OCI-LY7 (cell line): ENCODE measurements around the gene POR. TPM values are rescaled to one million over a fixed set of nuclear protein-coding genes. Genes with fewer than 3 reads are reported as not detected.
"Not testable (repeated sequence)": the region's sequence is repeated elsewhere in the genome, so short reads cannot be mapped to it uniquely, and the experiment has no call there.

ENCODE experiments used
- BruUV-seq: library from RNA; stranded (reverse); fragments of 400-500 nt; replicated peaks from 2 replicates; lab custom pipeline; 2021; lab: Mats Ljungman, UMichigan
- CTCF ChIA-PET: fragments of 300-600 bp; sonication (Branson Sonifier 250); formaldehyde crosslinking; loops from one replicate; lab custom pipeline; 2022; ENCODE audit warnings: antibody characterized with exemption; ENCODE audit not compliant: unreplicated experiment; lab: Charles Lee
- POLR2A ChIA-PET: fragments of 300-600 bp; sonication (Branson Sonifier 250); formaldehyde crosslinking; loops from one replicate; lab custom pipeline; 2022; ENCODE audit warnings: antibody characterized with exemption; lab: Charles Lee
- DNase-seq: peaks from one replicate; pipeline ENCODE4 v3.0.0-alpha.2; 2015; ENCODE audit warnings: low spot score
- H2AFZ ChIP-seq: fragments of 200-600 bp; sonication (generic), shearing (Covaris generic); 2 replicates; pipeline ENCODE4 v1.6.1; 2014; ENCODE audit warnings: mild to moderate bottlenecking, antibody characterized with exemption, low read length, moderate library complexity
- H3K27ac ChIP-seq: fragments of 200-600 bp; sonication (generic); 2 replicates; pipeline ENCODE4 v1.5.1; 2014; ENCODE audit warnings: mixed run types, low read depth, mild to moderate bottlenecking, moderate library complexity, low read length, inconsistent platforms; ENCODE audit not compliant: poor library complexity, severe bottlenecking
- H3K36me3 ChIP-seq: fragments of 200-600 bp; sonication (generic); 2 replicates; pipeline ENCODE4 v1.6.1; 2014; ENCODE audit warnings: mild to moderate bottlenecking, antibody characterized with exemption, low read length, moderate library complexity, mixed read lengths; ENCODE audit not compliant: insufficient read depth
- H3K4me1 ChIP-seq: fragments of 200-600 bp; sonication (generic); 2 replicates; pipeline ENCODE4 v1.5.1; 2014; ENCODE audit warnings: mild to moderate bottlenecking, low read length; ENCODE audit not compliant: insufficient read depth, poor library complexity, severe bottlenecking
- H3K4me2 ChIP-seq: fragments of 200-600 bp; sonication (generic); 2 replicates; pipeline ENCODE4 v1.6.1; 2014; ENCODE audit warnings: mild to moderate bottlenecking, low read length
- H3K4me3 ChIP-seq: fragments of 200-600 bp; sonication (generic); 2 replicates; pipeline ENCODE4 v1.5.1; 2014; ENCODE audit warnings: mild to moderate bottlenecking, low read depth, low read length; ENCODE audit not compliant: poor library complexity, severe bottlenecking
- H3K79me2 ChIP-seq: fragments of 200-600 bp; sonication (generic); 2 replicates; pipeline ENCODE4 v1.6.1; 2016; ENCODE audit warnings: low read depth, mild to moderate bottlenecking, low read length, moderate library complexity, mixed read lengths; ENCODE audit not compliant: insufficient read depth
- H3K9me2 ChIP-seq: fragments of 200-600 bp; sonication (generic); 2 replicates; pipeline ENCODE4 v1.6.1; 2016; ENCODE audit warnings: mild to moderate bottlenecking, low read length, mixed read lengths; ENCODE audit not compliant: insufficient read depth
- H3K9me3 ChIP-seq: fragments of 200-600 bp; sonication (generic); 2 replicates; pipeline ENCODE4 v1.6.1; 2014; ENCODE audit warnings: mild to moderate bottlenecking, mixed run types, low read length, mixed read lengths
- H4K20me1 ChIP-seq: fragments of 200-600 bp; sonication (generic); 2 replicates; pipeline ENCODE4 v1.6.1; 2014; ENCODE audit warnings: mild to moderate bottlenecking, antibody characterized with exemption, low read length, moderate library complexity, mixed read lengths; ENCODE audit not compliant: insufficient read depth
- EZH2phosphoT487 ChIP-seq: fragments of 200-600 bp; sonication (generic); IDR thresholded peaks from 2 replicates; pipeline ENCODE4 v1.6.1; 2018; ENCODE audit warnings: low read depth, borderline replicate concordance, mild to moderate bottlenecking, mixed run types, antibody characterized with exemption, low read length, moderate library complexity, mixed read lengths
- intact Hi-C: fragments of 100-400 bp; cut with micrococcal nuclease; formaldehyde crosslinking; loops from one replicate; pipeline ENCODE4 v1.10.0; 2022; ENCODE audit not compliant: unreplicated experiment
- total RNA-seq, 2 experiments: library from RNA; depleted of rRNA in 1 of 2; stranded (reverse); fragments of >200 nt in 1 of 2; shearing (Covaris generic) in 1 of 2; gene quantifications; 2 replicates each; pipeline ENCODE4 v1.2.3, GENCODE V29; 2014 to 2022
- TF ChIP-seq, protein P1 (sequence below): fragments of 200-600 bp; sonication (generic); conservative IDR thresholded peaks from 2 replicates; pipeline ENCODE4 v1.5.1; 2014; ENCODE audit warnings: mild to moderate bottlenecking, antibody characterized with exemption, low read length, moderate library complexity, mixed read lengths

The POR gene
- total RNA-seq, 2 experiments from 2014 or later, result 41.5 to 45.2 TPM

GRCh38 chr7:76002139-76002538, 87.2 kb downstream of the POR start:
- Histone ChIP-seq H4K20me1 (no peaks in the 10 kb centered on the region), H3K79me2 (no peaks in the 10 kb centered on the region), H3K4me1 (no peaks in the 10 kb centered on the region), H3K36me3 (peaks cover 21% of the 10 kb centered on the region), H3K4me3 (no peak overlapping the region), H3K9me2 (no peaks in the 10 kb centered on the region), H2AFZ (no peak overlapping the region), H3K4me2 (no peak overlapping the region), H3K9me3 (no peaks in the 10 kb centered on the region), H3K27ac (no peak overlapping the region)
- ChIA-PET POLR2A (interaction anchor here (0.6 kb wide), 1 partner anchor 29 kb away, joined by 7 read pairs; no protein-coding TSS in a partner anchor), CTCF (no interaction called here)
- no TSS peak for BruUV-seq
- intact Hi-C loops, result no loop called here
- no peak for TF ChIP-seq EZH2phosphoT487
- TF ChIP-seq, protein P1, sequence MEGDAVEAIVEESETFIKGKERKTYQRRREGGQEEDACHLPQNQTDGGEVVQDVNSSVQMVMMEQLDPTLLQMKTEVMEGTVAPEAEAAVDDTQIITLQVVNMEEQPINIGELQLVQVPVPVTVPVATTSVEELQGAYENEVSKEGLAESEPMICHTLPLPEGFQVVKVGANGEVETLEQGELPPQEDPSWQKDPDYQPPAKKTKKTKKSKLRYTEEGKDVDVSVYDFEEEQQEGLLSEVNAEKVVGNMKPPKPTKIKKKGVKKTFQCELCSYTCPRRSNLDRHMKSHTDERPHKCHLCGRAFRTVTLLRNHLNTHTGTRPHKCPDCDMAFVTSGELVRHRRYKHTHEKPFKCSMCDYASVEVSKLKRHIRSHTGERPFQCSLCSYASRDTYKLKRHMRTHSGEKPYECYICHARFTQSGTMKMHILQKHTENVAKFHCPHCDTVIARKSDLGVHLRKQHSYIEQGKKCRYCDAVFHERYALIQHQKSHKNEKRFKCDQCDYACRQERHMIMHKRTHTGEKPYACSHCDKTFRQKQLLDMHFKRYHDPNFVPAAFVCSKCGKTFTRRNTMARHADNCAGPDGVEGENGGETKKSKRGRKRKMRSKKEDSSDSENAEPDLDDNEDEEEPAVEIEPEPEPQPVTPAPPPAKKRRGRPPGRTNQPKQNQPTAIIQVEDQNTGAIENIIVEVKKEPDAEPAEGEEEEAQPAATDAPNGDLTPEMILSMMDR, result no peak
- DNase-seq, result no peak

DNA sequence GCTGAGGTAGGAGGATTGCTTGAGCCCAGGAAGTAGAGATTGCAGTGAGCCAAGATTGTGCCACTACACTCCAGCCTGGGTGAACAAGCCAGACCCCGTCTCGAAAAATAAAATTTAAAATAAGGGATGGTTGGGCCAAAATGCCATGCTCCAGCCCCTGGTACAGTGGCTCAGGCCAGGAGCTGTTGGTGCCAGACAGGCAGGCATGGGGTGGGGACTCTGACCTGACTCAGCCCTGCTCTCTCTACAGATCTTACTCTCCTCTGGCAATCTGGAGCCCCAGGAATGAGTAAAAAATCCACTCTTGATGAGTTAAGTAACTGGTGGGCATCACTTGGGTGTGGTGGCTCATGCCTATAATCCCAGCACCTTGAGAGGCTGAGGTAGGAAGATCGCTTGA, 87.9 kb downstream of the POR start:
- no TSS peak for BruUV-seq
- TF ChIP-seq, protein P1, result no peak
- TF ChIP-seq EZH2phosphoT487, result no peak

DNA sequence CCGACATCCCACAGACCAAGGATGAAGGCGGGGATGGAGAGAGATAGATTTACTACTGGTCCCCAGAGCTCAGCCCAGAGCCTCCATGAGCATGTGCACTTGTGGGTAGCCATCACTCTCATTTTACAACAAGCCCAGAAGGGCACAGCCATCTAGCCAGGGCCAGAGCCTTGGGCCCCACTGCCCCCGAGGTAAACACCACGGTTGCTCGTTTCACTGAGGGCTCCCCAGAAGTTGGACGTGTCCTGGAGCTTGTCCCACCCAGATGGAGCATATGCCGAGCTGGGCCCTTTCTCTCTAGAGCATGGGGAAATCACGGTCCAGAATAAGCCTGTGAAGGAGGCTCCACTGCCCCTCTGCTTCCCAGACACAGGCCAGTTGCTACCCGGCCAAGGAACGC, 88.4 kb downstream of the POR start:
- no peak for DNase-seq
- no peak for TF ChIP-seq EZH2phosphoT487
- TF ChIP-seq, protein P1, result no peak
- ChIA-PET CTCF (no interaction called here), POLR2A (no interaction called here)
- no TSS peak for BruUV-seq
- Histone ChIP-seq H3K36me3 (peaks cover 21% of the 10 kb centered on the region), H3K4me3 (no peak overlapping the region), H3K9me3 (no peaks in the 10 kb centered on the region), H3K79me2 (no peaks in the 10 kb centered on the region), H3K27ac (no peak overlapping the region), H3K9me2 (no peaks in the 10 kb centered on the region), H4K20me1 (no peaks in the 10 kb centered on the region), H2AFZ (no peak overlapping the region), H3K4me2 (no peak overlapping the region), H3K4me1 (no peaks in the 10 kb centered on the region)
- intact Hi-C loops, result no loop called here

More for the DNA sequence above, 87.9 kb downstream of the POR start:
- H3K4me1 ChIP-seq, result no peaks in the 10 kb centered on the region
- H3K4me3 ChIP-seq, result no peak overlapping the region
- H2AFZ ChIP-seq, result no peak overlapping the region
- H4K20me1 ChIP-seq, result no peaks in the 10 kb centered on the region
- no peak for DNase-seq
- H3K36me3 ChIP-seq, result peaks cover 21% of the 10 kb centered on the region
- no peak overlapping the region for H3K4me2 ChIP-seq
- H3K79me2 ChIP-seq, result no peaks in the 10 kb centered on the region
- H3K9me2 ChIP-seq, result no peaks in the 10 kb centered on the region
- no peaks in the 10 kb centered on the region for H3K9me3 ChIP-seq
- intact Hi-C loops, result no loop called here
- H3K27ac ChIP-seq, result no peak overlapping the region
- POLR2A ChIA-PET, result interaction anchor here (0.6 kb wide), 1 partner anchor 28 kb away, joined by 7 read pairs; no protein-coding TSS in a partner anchor
- CTCF ChIA-PET, result no interaction called here

GRCh38 chr7:76005004-76005403, 90.0 kb downstream of the POR start:
- H3K9me3 ChIP-seq, DNase-seq, BruUV-seq, H3K9me2 ChIP-seq, H3K79me2 ChIP-seq, H3K4me3 ChIP-seq, H2AFZ ChIP-seq, H3K4me2 ChIP-seq, H4K20me1 ChIP-seq, POLR2A ChIA-PET, intact Hi-C loops, H3K4me1 ChIP-seq, CTCF ChIA-PET, H3K27ac ChIP-seq: not testable (repeated sequence)
- H3K36me3 ChIP-seq, result peaks cover 21% of the 10 kb centered on the region
